NOMO-1 (cell line): Measurements from ENCODE around the gene GPR68.
"Not testable (repeated sequence)": the region's sequence is repeated elsewhere in the genome, so short reads cannot be mapped to it uniquely, and the experiment has no call there.

Experiments
- DNase-seq, 2 experiments: peaks; one replicate each; lab custom pipeline; 2025; ENCODE audit not compliant: unreplicated experiment in 2 of 2; lab: John Stamatoyannopoulos, UW

The GPR68 gene

GRCh38 chr14:91202234-91202974 lies 42.1 kb downstream of the GPR68 start:
- no peak for DNase-seq

- not testable (repeated sequence) for DNase-seq
Observed at GRCh38 chr14:91200802-91201201, 43.7 kb downstream of the GPR68 start.

- DNase-seq, result no peak
Observed at GRCh38 chr14:91197631-91198030, 46.9 kb downstream of the GPR68 start.

GRCh38 chr14:91195881-91196280 lies 48.6 kb downstream of the GPR68 start:
- DNase-seq, result no peak

GRCh38 chr14:91193069-91193468 lies 51.4 kb downstream of the GPR68 start:
- no peak for DNase-seq

- DNase-seq, result no peak
Observed at GRCh38 chr14:91190853-91191252, 53.7 kb downstream of the GPR68 start.

- DNase-seq, result no peak
Observed at GRCh38 chr14:91187271-91187670, 57.2 kb downstream of the GPR68 start.

GRCh38 chr14:91186515-91187066 lies 57.9 kb downstream of the GPR68 start:
- DNase-seq, result no peak

GRCh38 chr14:91185721-91186120 lies 58.8 kb downstream of the GPR68 start:
- no peak for DNase-seq

GRCh38 chr14:91184559-91184958 lies 59.9 kb downstream of the GPR68 start:
- DNase-seq, result no peak

- not testable (repeated sequence) for DNase-seq
Observed at GRCh38 chr14:91182753-91183152, 61.8 kb downstream of the GPR68 start.
